Testis (tissue), 2 donors: ENCODE data around the gene A1BG.

Source experiments
- CTCF ChIP-seq, 3 experiments: fragments of 450-650 bp in 2 of 3; fragments of 200-600 bp in 1 of 3; sonication (generic) in 1 of 3; IDR thresholded peaks; one replicate each; pipeline ENCODE4 v1.5.1; 2016 to 2019; ENCODE audit warnings: antibody characterized with exemption in 3 of 3, mild to moderate bottlenecking in 2 of 3, moderate library complexity in 1 of 3
- POLR2A ChIP-seq: fragments of 450-650 bp; IDR thresholded peaks from one replicate; pipeline ENCODE4 v1.6.1; 2017; ENCODE audit warnings: antibody characterized with exemption, mild to moderate bottlenecking, moderate library complexity

- no peak for TF ChIP-seq CTCF (IDR thresholded peaks at IDR 0.05)
- no peak for TF ChIP-seq POLR2A
These were observed 47.1 kb upstream of the A1BG start for GRCh38 chr19:58400316-58400915.
